GM21447 (cell line): ENCODE results near the gene PHF14.

Experiments used
- ATAC-seq: cut with Tn5 transposase; IDR thresholded peaks from one replicate; pipeline ENCODE4 v1.9.1; 2021; ENCODE audit not compliant: unreplicated experiment

Gene PHF14

DNA sequence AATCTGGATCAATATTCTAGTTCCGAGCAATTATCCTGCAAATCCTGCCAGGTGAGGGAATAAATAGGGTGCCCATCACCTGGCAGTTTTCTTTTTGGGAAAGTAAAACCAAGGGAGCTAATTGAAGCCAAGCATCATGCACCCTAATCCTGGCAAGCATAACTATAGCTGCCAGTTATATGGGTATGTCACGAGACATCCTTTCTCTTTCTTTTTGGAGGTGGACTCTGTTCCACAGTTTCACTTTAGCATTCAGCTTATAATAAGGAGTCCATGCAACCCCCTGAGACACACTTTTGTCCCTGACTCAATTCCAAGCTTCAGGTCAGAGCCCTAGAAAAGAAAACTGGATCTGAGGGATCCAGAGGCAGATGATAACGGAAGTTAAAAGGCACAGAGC, 222.5 kb downstream of the PHF14 start:
- no peak for ATAC-seq

DNA sequence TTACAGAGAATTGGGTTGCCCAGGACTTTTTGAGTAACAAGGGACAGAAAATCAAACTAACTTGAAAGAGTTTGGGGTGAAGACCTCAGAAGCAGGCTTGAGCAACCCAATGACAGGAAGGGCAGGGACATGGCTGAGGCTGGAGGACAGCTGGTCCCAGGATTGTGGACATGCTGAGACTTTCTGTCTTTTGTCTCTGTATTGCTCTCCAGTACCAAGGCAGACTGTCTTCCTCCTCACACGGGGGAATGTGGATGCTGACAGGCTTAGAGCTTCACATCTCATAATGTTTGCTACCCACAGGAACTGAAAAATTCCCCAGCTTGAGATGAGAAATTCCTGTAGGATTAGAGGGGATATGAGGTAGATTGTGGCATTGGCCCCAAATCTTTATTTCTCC, 229.6 kb downstream of the PHF14 start:
- ATAC-seq = no peak

DNA sequence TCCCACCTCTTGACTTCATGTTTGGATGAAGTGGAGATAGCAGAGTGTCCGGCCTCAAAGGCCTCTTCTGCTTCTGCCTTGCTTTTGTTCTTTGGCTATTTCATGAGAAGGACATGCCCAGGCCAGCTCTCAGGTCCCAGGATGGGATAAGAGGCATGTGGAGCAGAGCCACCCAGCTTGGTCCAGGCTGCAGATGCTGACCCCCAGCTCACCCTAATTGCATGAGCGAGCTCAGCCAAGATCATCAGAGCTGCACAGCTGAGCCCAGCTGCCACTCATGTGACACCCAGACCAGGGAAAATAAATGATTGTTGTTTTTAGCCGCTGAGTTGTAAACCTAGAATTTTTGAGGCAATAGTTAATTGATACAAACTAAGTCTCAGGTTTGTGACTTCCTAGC, 230.0 kb downstream of the PHF14 start:
- no peak for ATAC-seq

DNA sequence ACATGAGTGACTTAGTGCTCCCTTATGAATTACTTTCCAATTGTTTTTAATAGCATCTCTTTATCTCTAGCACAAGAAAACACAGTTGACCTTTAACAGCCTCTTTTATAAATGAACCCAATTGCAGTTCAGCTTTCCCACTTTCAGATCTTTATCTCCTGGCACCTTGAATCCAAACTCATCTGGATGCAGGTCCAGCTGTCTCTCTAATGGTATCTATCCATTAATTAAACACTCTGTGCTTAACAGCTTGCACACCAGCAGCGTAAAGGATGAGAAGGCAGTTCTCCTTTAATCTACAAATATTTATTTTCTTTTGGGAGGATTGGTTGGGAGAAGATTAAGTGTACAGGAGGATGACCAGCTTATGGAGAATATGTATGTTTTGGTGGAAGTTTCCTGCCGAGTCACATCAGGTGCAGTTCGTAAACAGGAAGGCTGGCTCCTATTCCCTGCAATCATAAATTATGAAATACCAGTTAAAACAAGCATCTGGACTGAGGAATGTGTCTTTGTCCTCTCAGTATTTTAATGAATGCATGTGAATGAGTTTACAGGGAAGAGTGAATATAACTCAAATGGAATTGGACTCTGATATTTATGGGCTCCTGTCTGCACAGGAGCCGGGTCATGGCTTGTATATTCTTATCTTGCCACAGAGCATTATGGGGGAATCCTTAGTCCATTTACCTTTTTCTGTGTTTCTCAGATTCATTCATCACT, 232.7 kb downstream of the PHF14 start:
- ATAC-seq = no peak

DNA sequence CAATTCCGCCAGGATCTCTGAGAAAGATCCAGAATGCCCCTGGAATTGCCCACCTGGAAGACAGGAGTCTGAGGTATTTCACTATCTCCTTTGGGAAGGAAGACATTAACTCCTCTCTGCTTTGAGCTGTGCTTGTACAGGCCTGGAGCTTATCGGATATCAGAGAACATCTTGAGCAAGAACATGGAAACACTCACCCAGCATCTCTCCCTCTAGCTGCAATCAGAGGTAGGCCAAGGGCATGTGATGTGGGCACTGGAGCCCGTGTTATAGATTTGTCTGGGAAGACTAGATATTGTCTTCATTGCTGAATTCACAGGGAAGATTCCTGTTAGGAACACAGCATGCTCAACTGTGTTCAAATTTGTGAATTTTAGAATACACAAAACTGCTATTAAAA, 233.9 kb downstream of the PHF14 start:
- no peak for ATAC-seq

DNA sequence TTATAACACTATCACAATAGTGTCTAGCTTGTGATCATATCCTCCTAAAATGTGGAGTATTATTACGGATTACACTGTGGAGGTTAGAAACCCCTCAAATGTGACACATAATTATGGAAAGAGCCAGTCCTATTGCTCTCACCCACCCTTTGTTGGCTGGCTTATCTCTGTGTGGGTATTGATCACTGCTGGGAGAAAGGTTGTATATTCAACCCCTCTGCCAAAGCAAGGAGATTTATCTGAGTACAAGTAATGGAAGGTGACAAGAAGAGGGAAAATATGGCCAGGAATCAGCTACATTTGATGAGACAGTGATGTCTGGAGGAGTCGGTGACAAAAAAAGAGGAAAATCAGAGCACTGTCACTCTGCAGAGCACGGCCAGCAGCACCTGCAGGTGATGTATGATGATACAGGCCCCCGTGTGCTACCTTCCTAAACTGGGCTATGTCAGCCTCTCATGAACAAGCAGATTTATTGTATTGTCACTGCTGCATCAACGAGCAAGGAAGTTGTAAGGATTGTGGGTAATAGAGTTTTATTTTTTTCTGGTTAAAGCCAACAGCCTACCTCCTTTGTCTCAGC, 235.3 kb downstream of the PHF14 start:
- ATAC-seq = no peak

DNA sequence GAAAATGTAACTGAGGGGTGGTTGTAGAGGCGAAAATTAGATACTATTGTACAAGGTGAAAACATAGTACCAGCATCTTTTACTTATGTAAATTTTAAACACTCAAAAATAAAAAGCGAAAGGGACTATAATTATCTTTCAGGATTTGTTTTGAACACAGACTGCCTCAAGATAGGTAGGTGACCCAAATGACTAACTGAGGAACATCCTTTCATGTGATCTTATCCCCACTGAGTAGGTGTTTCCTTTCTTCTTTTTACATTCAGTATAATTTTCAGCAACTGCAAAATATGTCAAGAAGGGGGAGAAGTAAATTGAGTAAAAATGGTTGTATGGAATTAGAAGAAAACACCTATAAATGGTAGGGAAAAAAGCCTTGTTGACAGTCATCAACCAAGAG, 236.7 kb downstream of the PHF14 start:
- ATAC-seq = no peak

DNA sequence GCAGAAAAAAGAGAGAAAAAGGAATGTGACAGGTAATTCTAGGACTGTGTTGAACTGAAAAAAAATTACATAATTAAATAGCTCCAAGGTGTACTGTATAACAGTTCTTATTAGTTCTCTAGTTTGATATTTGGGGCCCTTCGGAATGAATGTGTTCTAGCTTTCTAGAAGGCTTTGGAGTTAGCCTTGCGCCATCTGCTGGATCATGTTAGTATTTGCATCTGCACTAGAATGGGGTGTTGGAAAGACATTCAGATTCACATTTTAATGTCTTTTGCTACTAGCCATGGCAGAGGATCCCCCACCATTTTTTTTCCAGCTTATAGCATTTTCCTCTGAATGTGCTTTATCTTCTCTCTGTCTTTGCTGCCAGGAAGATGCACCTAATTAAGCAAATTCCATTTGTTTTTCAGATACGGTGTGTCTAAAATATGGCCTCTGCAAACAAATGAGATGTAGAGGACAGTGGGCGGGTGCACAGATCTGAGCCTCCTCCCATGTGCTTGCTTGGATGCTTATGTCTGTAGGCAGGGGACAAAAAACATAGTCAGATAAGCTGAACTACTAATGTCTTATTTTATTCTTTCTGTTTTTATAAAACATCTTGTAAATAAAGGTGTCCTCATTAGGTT, 238.5 kb downstream of the PHF14 start:
- peak; percentile 90 for ATAC-seq

DNA sequence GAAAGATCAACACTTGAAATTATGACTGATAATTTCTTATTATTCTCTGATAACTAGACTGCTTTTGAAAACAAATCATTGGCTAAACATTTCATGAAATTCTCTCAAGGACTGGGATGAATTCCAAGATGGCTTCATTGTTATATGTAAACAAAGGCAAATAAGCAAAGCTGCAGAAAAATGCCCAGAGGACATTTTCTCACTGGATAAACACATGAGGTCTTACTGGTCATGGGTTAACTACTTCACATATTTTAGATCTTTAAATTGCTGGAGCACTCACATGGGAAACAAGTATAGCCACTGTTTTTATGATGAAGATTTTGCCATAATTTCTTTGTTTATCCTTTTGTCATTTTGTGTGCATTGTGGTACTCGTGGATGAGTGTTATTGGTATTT, 239.1 kb downstream of the PHF14 start:
- ATAC-seq = no peak

DNA sequence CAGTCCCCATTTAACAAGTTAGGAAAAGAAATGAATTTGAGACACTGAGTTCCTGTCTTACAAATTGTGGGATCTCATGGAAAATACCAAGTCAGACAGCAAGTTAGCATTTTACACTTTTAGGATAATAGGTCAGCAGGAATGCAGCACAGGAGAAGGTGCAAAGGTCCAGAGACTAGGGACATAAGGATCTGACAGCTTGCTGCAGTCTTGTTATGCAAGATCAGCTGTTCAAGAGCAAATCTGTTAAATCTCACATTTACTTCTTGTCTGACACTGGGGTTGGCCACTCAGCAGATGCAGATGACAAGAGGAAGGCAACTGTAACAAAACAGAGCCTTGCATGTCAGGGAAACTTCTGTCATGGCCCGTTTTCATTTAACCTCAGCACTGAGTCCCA, 239.6 kb downstream of the PHF14 start:
- no peak for ATAC-seq

DNA sequence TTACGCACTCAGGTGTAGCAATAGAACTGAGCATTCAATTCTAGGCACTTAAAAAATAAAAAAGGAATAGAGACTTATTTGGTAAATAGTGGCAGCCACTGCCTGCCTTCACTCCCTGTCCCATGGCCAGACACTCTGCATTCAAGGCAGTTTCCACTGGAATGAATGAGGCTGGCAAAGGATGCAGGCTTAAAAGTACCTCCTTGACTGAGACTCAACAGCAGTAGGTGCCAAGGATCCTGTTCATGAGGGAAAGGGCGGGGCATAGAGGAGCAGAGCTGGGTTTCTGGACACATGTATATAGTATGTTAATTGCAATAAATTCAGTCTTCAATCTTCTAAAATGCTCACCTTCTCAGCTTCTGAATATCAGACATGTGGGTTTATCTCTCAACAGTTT, 242.6 kb downstream of the PHF14 start:
- ATAC-seq = no peak

DNA sequence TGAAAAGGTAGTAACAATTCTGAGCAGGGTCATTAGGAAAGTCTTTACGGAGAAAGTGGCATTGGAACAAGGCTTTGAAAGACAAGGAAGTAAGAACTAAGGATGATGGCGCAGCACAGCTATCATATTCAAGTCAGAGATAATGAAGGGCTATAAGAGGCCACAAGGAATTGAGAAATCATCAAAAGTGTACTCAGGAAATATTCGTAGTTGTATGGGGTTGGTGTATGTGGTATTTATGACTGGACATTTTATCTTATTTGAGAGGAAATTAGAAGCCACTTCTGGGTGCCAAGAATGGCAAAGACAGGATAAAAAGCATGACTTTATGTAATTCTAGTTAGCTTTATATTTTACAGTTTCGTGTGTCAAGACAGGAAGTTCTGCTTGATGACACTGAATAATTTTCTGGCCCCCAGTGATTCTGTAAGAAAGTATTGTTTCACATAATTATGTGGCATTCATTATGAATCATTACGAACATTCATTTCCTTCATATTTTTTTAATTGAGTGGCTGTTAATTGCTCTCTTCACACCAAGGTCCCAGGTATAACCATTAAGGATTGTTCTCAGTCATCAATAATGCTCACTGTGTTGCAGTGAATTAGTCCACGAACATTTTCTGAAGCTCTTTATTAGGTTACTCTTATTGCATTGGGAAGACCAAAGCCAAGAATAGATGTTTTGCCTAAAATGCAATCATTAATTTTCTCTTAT, 244.3 kb downstream of the PHF14 start:
- ATAC-seq = no peak
